ENCODE data around the gene DUOXA2.

GRCh38 chr15:45122719-45123118, 8.6 kb downstream of the DUOXA2 start:
- TF ChIP-seq, protein P1, sequence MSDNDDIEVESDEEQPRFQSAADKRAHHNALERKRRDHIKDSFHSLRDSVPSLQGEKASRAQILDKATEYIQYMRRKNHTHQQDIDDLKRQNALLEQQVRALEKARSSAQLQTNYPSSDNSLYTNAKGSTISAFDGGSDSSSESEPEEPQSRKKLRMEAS (IDR thresholded peaks at IDR 0.05): no peak
- TF ChIP-seq ZBTB7A (IDR thresholded peaks at IDR 0.05; ENCODE audit: low read depth) (no peak), YY1 (IDR thresholded peaks at IDR 0.05; ENCODE audit: low read depth) (no peak), EP300 (IDR thresholded peaks at IDR 0.05; ENCODE audit: borderline replicate concordance) (no peak), EGR1 (IDR thresholded peaks at IDR 0.05) (no peak), RAD21 (IDR thresholded peaks at IDR 0.05; ENCODE audit: low read depth) (no peak), REST (IDR thresholded peaks at IDR 0.05; ENCODE audit: low read depth) (no peak), CEBPB (IDR thresholded peaks at IDR 0.05) (no peak), TEAD4 (IDR thresholded peaks at IDR 0.05) (no peak), USF1 (IDR thresholded peaks at IDR 0.05) (no peak), TAF1 (IDR thresholded peaks at IDR 0.05; ENCODE audit: low read depth) (no peak), NFIC (IDR thresholded peaks at IDR 0.05) (no peak), CREB1 (IDR thresholded peaks at IDR 0.05; ENCODE audit: low read depth) (no peak)
